GM19372 (cell line): Measurements from ENCODE around the gene RNF183.
A peak's percentile ranks its signal among the peaks of the same experiment; 100 is the strongest.

Experiments used
- ATAC-seq: cut with Tn5 transposase; IDR thresholded peaks from one replicate; pipeline ENCODE4 v1.9.1; 2021; ENCODE audit warnings: mild to moderate bottlenecking, low read depth, moderate library complexity; ENCODE audit not compliant: unreplicated experiment

The RNF183 gene

GRCh38 chr9:113302792-113303418 lies at the start of gene RNF183:
Gene RNF183, minus strand, starts transcription at chr9:113303376. Its CDS starts 5,192 bp downstream, at chr9:113298184.
- ATAC-seq, result no peak

- no peak for ATAC-seq
Observed at GRCh38 chr9:113352411-113352810, 49.2 kb upstream of the RNF183 start.

DNA sequence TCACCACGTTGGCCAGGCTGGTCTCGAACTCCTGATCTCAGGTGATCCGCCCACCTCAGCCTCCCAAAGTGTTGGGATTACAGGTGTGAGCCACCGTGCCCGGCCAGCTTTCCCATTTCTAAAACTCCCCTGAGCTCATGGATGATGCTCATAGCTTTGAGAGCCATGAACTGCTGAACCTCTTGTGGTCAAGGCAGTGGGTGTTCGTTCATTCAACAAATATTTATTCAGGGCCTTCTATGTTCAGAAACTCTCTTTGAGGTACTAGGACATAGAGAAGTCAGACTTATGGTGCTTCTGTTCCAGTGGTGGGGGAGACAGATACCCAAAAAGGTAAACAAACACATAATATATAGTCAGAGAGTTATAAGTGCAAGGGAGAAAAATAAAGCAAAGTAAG lies 48.8 kb upstream of the RNF183 start:
- ATAC-seq, result no peak

- no peak for ATAC-seq
Observed at GRCh38 chr9:113350937-113351336, 47.8 kb upstream of the RNF183 start.

DNA sequence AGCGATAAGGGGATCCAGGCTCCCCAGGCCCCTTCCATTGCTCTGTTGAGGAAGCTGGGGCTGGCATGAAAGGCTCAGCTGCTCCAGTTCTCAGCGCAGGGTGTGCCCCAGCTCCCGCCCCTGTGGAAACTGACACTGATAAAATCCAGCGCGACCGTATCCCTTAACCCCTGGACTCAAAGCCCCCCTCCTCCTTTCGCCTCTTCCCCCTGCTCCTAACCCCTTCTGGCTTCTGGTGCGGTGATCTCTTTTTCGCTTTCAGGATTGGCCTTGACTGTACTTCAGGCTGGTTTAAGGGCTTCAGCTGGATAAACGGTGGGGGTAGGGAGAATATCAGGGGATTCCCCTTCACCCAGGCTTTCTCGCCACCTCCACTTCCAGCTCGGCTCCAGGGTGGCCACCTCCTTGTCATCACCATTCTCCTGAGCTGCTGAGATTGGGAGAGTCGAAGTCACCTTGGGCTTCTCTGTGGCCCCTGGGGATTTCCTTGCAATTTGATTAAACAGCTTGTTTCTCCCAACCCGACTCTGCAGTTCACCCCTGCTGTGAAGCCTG lies 47.0 kb upstream of the RNF183 start:
- ATAC-seq, result no peak

DNA sequence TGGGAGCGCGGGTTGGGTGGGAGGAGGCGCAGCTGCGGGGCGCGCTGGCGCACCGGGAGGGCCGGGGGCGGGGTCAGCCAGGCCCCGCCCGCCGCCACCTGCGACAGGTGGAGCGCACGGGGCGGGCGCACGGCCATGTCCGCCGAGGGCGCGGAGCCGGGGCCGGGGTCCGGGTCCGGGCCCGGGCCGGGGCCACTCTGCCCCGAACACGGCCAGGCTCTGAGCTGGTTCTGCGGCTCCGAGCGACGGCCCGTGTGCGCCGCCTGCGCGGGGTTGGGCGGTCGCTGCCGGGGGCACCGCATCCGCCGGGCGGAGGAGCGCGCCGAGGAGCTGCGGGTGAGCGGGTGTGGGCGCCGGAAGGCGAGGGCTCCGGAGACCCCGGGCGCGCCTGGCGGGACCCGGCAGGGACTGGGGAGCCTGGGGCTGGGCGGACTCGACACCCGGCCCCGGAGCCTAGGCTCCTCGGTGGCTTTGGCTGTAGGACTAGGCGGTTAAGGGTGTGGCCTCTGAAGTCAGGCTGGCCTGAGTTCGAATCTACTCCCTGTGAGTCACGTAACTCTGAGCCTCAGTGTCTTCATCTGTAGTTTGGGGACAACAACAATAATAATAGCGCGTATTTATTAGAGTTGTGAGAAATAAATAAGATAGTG lies 46.4 kb upstream of the RNF183 start, which contains the start of gene BSPRY:
Gene BSPRY (plus strand): TSS at position 97 of the 650 bp plus-strand sequence. CDS start 39 bp downstream, at position 136.
- ATAC-seq, result peak; percentile 47

GRCh38 chr9:113349066-113349444 lies 45.9 kb upstream of the RNF183 start:
- no peak for ATAC-seq

- ATAC-seq, result no peak
Observed at GRCh38 chr9:113348437-113348836, 45.3 kb upstream of the RNF183 start.

DNA sequence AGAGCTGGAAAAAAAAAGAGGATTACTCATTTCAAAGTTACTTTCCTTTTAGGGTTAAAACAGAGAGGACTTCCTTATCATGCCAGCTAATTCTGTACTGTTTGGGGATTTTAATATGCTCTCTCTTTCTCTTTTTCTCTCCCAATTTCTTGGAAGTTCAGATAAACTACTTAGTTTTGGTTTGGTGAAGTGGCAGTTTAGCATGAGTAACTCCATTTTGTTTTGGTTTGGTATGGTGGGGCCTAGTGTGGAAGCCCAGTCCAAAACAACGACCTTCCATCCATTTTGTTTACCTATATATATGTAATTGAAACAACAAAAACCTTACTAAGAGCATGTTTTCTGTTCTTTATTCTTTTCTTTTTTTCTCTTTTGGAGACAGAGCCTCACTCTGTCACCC lies 42.5 kb upstream of the RNF183 start:
- no peak for ATAC-seq

DNA sequence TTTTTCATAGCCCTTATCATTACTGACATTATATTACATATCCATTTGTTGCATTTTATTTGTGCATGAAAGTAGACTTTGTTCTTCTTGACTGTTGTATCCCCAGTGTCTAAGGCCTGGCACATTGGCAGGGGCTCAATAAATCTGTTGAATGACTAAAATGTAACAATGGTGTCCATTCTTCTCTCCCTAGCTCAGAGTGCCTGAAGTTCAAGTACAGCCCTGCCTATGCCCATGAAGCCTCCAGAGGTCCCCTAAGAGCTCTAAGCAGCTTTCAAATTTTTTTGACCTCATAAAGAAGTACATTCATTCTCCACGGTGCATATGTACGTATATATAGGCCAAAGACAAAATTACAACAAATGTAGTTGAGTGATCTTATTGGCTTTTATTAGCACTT lies 42.0 kb upstream of the RNF183 start:
- no peak for ATAC-seq

DNA sequence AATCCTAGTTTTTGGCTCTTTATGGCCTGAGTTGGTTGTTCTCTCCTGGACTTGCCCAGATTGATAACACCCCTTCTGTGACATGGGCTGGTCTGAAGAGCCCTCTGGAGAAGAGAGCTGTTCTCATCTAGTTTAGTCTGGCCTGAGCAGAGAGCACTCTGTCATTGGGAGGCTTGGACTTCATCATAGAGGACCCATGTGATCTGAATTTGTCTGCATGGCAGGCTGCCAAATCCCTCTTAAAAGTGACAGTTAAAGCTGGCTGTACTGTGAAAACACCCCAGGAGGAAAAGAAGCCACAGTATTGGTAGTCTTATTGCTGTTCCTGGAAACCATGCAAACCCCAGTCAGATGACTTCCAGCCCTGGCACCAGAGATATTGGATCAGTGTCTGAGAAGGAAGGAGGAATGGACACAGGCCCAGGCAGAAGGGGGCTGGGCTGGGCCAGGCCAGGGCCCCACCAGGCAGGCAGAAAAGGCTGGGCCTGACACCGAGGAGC lies 40.6 kb upstream of the RNF183 start:
- ATAC-seq, result no peak

- no peak for ATAC-seq
Observed at GRCh38 chr9:113341712-113342410, 38.7 kb upstream of the RNF183 start.

DNA sequence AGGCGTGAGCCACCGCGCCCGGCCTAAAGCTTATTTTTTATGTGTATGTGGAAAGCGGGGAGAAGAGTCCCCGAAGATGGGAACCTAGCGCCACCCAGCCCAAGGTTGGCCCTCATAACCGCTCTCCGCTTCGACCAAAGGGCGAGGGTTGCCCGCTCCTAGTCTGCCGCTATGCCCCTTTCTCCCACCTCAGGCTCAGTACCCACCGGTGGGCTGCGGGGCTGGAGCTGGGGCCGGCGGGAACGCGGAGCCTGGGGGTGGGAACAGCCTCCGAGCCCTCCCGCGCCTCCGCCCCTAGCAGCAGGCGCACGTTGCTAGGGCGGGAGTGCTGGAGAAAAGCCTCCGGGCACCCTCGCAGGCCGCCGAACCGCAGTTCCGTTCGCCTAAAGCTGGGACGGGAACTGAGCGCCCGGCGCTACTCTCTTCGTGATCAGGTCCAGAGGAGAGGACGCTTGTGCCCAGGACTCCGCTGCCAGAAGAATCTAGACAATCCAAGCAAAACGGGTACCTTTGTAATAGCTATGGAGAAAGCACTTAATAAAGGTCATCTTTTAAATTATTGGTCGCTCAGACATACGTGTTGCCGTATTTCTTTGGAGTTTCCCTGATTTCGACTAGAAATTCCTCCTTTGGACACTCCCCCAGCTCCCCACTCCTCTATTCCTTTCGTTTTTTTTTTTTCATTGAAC lies 37.0 kb upstream of the RNF183 start, which contains the start of gene WDR31:
Gene WDR31 (minus strand): TSS at position 265 of the 689 bp plus-strand sequence. CDS start 8,253 bp downstream, outside the sequence.
- peak; percentile 100 for ATAC-seq

- ATAC-seq, result no peak
Observed at GRCh38 chr9:113337714-113338113, 34.5 kb upstream of the RNF183 start.

GRCh38 chr9:113331780-113332179 lies 28.6 kb upstream of the RNF183 start:
- no peak for ATAC-seq

- no peak for ATAC-seq
Observed at GRCh38 chr9:113328045-113328782, 25.0 kb upstream of the RNF183 start.

DNA sequence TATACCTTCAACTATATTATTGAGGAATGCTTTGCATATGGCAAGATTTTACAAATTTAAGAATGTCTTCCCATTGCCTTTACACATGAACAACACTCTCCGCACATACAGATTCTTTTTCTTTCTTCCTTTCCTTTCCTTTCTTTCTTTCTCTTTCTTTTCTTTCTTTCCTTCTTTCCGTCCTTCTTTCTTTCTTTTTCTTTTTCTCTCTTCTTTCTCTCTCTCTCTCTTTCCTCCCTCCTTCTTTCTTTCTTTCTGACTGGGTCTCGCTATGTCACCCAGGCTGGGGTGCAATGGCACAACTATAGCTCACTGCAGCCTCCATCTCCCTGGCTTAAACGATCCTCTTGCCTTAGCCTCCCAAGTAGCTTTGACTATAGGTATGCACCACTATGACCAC lies 23.1 kb upstream of the RNF183 start:
- ATAC-seq, result no peak

DNA sequence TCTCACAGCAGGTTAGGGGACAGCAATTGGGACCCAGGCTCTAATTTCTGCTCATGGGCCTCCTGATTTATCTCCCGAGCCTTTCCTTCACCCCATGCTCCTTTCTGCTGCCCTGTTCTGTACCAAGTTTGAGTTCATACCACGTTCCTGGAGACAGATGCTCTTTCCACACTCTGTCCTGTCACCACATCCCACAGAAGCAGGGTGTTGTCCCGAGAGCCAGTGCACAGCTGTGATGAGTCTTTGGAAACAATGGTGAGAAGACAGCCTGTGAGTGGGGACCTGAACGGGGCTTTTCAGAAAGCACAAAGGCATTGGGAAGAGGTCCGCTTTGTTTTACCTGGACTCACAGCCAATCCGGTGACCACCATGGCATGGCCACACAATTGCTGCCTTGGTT lies 19.5 kb upstream of the RNF183 start:
- no peak for ATAC-seq

- ATAC-seq, result no peak
Observed at GRCh38 chr9:113320051-113320450, 16.9 kb upstream of the RNF183 start.

DNA sequence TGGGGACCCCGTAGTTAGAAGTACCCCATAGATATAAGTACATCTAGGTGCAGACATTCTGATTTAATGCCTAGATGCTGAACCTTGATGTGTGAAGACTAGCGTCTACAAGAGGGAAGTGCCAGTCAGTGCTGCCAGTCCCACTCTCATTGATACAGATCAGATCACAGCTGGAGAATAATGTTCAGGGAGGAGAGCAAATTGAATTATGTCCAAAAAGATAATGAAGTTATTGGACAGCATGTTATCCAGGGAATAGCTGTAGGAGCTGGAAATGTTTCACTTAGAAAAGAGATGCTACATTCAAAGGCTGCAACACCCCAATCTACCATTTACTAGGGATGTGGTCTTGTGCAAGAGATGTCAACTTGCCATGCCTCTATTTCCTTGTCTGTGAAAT lies 15.9 kb upstream of the RNF183 start:
- no peak for ATAC-seq
